HG03575 (cell line): ENCODE data around the gene FAM98A.

ENCODE experiments used
- ATAC-seq: cut with Tn5 transposase; IDR thresholded peaks from one replicate; pipeline ENCODE4 v1.9.1; 2021; ENCODE audit not compliant: unreplicated experiment, insufficient number of reproducible peaks, low FRiP score; ENCODE audit errors: extremely low read depth

The FAM98A gene

DNA sequence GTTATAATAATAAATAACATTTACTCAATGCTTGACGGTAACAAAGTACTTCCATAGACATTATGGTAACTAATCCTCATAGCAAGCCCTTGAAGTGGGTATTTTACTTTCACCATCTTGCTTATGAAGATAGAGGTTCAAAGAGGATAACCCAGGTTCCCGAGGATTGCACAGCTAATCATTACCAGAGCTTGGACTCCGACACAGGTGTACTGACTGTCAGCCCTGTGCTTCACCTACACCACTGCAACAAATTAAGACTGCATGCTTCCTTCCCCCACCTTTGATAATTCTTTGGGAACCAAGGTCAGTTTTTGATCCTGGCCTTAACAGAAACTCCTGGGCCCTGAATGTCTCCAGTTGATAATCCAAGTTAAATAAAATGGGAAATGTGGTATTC, 48.9 kb downstream of the FAM98A start:
- ATAC-seq = no peak

DNA sequence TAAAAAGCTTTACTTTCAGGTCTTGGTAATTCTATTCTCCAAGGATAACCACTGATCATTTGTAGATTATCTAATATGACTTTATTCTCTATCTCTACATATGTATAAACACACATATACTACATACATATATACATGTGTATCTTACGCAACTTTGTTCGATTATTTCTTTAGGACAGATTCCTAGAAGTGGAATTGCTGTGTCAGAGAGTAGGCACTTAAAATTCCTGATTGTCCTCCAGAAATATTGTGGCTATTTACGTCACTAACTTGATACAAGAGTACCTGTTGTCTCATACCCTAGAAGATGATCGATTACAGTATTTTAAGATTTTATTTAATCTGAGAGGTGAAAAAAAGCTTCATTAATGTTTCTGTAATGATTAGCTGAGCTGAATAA, 57.9 kb downstream of the FAM98A start:
- ATAC-seq = no peak

DNA sequence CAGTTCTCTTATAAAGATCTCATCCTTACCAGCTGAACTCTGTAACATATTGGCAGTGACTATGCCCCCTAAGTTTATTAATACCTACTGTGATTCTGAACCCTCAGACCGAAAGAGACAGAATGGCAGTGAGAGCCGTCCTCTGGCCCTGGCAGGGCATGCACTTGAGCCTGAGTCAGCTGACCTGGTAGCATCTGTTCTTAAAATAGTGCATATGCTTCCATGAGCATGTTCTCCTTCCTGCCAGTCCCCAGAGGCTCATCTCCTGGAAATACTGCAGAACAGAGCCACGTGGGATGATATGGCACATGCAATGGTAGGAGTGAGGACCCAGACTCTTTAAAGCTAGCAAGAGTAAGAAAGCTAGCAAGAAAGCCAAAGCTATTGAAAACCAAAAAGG, 63.7 kb downstream of the FAM98A start:
- no peak for ATAC-seq
